GM18867 (cell line): ENCODE results near the gene SKOR2.

Source experiments
- ATAC-seq: cut with Tn5 transposase; IDR thresholded peaks from one replicate; pipeline ENCODE4 v1.9.1; 2021; ENCODE audit warnings: mild to moderate bottlenecking, moderate library complexity; ENCODE audit not compliant: unreplicated experiment

SKOR2 gene

DNA sequence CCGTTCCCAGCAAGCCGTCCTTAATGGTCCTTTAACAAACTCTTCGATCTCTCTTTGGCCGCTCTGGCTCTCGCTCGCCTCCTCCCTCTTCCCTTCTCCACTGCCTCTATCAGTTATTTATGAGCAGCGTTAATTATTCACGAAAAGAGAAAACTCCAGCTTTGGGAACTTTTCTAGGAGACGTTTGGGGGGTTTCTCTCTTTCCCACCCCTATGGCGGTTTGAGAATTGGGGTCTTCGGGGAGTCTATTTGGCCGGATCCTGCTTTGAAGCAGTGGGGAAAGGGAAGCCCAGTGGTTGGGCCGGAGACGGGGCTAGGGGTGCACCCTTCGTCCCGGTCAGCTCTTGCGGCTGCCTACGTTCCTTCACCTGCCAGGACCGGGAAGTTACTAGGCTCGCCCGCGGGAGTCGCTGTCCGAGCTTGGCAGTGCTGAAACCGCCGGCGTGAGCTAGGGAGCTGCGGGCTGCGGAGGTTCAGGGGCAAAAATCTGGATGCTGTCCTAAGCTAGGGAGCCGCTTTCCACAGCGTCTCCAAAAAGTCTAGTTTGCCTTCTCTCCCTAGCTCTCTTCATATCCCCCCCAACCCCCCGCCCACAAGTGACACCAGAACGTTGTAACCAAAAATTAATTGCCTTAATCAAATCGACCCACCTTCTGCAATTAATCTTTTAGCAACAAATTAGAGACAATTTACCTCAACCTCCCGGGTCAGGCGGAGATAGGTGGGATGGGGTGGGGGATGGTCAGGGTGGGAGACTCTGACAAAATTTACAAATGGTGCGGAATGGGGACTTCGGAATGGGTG lies 8.9 kb upstream of the SKOR2 start:
- ATAC-seq = no peak

DNA sequence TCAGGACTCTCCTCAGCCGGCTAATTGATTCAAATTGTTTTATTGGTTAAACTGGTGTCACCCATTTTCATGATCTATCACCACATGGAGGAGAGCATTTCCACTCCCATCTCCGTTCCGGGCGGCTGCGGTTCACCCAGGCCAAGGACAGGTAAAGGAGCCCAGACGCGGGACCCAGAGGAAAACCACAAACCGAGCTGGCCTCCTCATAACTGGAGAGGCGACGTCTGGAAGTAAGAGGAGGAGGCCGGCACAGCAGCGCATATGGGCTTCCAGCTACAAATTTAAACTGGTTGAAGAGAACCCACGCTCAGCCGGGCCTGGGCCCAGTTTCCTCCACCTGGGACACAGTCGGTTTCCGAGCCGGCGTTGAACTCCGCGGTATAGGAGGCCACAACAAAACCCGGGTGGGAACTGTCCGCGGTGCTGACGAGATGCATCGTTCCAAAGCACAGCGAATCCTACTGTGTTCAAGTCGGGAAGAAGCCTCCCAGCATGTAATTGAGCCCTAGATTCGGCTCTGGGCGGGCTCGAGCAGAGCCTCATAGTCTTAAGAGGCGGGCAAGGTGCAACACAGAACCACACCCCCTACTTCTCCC lies 3.0 kb upstream of the SKOR2 start:
- ATAC-seq = no peak

DNA sequence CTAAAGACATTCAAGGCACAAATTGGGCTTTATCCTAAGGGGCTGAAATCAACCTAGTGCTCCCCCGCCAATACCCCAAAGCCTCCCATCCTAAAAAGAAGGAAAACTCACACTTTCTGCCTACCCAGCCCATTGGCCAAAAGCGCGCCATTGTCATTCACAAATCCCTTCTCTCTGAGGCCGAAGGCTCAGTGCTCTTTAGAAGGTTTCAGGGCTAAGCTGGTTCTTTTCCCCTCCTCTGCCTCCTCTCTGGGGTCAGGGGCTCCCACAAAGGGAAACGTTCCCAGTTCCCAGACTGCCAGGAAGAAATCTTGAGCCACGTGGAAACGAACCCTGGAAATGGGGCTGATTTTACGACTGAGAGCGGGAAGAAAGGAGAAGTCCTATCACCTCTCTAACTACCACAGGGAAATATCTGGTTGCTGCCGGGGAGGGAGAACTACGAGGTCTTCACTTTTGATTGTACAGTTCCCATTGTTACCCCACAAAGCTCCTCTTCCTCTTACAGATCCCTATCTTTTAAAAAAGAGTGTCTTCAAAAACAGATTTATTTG lies 1.7 kb upstream of the SKOR2 start:
- ATAC-seq = no peak

DNA sequence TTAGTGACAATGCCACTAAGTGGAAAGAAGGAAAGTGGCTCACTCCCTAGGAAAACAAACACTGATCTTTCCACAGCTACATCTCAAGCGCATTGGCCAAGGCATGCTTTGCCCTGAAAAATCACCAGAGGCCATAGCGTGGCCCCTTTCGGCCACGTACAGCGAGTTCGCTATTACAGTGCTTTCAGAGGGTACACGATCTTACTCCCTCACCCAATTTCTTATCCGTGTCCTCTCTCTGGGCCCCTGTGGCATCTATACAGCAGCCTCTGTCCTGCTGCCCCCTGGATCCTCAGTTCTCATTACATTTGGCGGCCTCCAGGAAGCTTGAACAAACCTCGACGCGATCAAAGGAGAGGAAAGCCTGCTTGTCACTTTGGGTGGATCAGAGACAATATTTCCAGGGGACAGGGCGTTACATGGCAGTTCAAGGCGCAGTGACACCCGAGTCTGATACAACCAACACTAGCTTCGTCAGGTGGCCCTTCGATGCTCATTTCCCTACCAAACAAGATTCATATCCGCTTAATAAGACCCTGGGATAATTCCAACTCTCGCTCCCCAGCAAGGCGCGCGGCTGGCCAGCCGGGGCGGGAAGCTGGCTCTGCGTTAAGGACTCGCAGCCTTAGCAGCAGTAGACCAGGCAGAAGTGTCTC lies 941 bp downstream of the SKOR2 start:
- no peak for ATAC-seq

DNA sequence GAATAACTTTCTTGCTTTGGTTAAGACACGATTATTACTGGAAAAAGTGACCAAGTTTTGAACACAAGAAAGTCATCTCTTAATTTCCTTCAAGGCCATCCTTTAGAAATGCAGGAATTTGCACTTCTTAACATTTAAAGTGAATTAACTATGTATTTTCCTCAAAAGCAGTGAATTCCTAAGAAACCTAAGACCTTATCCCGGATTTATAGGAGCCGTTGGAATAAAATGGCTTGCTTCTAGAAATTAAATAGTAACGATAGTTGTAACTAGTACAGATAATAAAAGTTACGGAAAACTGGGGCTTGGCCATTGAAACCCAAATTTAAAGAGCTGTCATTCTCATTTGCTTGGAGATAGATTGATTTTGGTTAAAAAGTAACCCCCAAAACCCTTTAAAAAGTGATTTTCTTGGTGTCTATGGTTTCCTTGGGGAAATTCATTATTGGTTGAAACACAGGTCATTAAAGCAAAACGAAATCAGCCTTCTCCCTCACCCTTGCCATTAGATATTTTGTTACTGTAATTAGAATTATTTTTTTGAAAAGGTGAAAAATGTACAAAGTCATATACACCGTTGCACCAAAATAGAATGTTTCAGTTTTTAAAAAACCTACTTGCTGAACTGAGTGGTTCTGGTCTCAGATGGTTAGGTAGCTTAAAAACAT lies 2.0 kb downstream of the SKOR2 start:
- ATAC-seq = no peak

DNA sequence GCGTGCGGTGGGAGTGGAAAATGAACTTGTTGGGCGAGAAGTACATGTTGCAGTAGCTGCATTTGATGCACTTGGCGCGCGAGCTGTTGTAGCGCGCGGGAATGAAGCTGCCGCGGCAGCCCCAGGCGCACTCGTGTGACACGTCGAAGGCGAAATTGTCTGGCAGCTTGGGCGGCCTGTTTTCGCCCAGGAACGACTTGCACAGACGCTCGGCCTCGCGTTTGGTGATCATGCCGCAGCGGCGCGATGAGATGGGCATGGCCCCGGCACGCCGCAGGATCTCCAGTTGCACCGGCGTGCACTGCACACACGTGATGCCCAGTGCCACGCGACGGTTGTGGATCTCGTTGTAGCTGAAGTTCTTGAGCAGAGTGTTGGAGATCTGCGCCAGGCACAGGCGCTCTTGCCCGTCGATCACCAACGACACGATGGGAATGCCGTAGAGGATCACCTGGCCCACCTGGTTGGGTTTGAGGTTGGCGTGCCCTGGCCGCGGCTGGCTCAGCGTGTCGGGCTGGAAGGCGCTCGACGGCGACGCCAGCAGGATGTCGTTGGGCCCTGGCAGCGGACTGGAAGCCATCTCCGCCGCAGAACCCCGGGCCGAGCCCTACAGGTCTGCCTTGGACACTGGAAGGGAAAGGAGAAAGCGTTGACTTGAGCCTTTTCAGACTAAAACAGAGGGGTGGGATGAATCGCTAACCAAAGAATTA lies 2.7 kb downstream of the SKOR2 start:
- ATAC-seq = no peak

DNA sequence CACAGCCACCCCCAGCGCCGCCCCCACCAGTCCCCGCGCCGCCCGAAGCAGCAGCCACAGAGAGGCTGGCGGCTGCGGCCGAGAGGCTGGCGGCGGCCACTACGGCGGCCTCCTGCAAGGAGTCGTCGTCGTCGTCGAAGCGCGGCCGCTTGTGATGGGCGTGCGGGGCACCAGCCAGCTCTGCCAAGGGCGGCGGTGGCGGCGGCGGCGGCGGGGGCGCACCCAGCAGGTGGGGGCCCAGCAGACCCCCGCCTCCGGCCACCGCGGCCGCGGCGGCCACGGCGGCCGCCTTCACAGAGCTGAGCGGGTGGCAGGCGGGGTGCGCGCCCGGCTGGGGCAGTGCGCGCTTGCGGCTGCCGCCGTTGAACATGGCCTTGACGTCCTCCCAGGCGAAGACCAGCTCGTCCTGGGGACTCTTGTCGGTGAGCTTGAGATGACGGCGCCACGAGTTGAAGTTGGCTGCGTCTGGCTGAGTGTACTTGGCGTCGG lies 3.3 kb downstream of the SKOR2 start:
- ATAC-seq = no peak

DNA sequence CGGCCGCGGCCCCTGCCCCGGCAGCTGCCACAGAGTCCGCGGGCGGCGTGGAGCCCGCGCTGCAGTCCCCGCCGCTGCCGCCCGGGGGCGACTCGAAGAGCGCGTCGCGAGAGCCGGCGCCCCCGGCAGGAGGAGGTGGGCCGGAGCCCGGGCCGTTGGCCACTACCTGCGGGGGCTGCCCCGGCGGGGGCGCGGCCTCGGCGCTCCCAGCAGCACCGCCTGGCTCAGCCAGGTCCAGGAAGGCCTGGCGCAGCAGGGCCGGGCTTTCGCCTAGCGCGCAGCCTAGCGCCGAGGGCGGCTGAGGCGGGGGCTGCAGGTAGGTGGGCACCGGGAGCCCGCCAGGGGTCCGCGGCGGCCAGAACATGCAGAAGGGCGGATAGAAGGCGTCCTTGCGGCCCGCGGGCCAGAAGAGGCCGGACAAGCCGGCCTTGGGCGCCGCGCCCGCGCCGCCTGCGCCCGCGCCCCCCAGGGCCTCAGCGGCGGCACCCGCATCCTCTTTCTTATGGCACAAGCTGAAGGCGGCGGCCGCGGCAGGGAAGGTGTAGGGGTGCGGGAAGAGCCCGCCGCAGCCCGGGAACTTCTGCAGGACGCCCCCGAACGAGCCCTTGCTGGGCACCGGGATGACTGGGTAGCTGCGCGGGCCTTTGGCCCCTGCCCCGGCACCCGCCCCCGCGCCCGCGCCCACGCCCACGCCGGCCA lies 3.9 kb downstream of the SKOR2 start:
- ATAC-seq = no peak

DNA sequence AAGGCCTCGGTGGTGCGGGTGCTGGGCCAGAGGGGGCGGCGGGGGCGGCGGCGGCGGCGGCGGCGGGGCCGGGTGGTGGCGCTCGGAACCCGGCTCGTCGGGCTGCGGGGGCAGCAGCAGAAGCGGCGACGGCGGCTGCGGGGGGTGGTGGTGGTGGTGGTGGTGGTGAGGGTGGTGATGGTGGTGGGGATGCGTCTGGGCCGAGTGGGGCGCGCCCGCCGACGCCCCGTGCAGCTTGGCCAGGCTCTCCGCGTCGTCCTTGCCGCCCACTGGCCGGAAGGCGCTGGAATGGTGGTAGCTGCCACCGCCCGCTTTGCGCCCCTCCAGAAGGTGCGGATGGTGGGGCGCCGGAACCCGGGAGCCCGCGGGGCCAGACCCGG lies 4.4 kb downstream of the SKOR2 start:
- no peak for ATAC-seq

DNA sequence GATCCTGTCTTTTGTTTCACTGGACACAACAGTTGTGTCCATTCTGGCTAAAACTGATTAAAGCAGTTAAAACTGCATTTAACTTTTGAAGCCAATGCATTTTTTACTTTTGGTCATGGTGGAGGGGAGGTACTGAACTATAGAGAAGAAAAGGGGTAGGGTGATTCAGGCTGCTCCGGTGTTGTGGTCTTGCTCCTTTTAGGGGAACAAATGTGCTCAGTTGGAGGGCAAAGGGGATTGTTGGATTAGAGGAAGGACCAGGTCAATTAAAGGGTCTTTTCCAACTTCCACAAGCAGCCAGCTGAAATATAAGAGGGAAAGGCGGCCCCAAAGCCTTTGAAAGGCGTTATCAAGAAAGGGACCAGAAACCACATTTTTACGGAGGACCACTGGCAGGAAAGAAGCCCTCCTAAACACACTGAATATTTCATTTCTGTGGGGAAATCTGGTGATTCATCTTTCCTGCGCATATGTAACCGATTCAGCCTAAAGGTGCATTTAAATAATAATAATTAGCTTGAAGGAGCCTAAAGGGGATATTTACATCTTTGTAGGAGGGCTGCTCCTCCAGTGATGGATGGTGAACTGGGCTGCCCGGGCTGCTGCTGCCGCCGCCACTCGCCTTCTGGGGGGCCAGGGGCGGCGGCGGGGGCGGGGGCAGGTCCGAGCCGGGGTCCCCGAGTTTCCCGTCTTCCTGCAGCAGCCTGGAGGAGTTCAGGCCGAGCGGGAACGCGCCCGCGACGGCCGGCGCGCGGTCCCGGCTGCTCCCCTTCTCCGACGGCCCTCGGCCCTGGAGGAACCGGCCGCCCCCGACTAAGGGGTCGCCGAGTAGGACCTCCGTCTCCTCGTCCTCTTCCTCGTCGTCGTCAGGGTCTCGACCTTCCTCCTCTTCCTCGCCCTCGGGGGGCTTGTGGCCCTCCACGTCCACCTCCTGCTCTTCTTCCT lies 5.2 kb downstream of the SKOR2 start:
- ATAC-seq = no peak

DNA sequence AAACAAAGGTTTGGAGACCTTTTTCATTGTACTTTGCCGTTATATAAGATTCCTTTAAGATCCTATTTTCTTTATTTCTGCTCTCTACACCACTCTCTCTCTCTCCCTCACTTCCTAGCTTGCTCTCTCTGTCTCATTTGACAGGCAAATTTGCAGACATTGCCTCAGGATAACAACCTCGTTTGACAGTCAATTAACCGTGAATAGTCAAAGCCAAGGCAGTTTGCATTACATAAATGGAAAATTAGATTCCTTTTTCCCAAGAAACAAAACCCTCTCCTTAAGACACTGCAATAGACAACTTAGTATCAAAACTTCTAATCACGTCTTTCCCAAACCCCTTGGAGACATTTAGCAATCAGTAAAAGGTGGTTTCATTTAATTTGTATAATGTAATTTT lies 7.4 kb downstream of the SKOR2 start:
- no peak for ATAC-seq

DNA sequence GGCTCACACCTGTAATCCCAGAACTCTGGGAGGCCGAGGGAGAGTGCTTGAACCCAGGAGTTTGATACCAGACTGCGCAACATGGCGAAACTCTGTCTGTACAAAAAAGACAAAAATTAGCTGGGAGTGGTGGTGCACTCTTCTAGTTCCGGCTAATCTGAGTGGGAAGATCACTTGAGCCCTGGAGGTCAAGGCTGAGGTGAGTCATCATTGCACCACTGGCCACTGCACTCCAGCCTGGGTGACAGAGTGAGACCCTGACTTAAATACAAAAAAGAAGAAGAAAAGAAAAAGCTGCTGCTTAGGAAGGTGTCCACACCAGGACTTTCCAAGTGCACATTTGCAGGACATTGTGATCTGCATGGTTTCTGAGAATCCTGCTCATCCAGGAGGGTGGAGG lies 16.4 kb downstream of the SKOR2 start:
- ATAC-seq = no peak

DNA sequence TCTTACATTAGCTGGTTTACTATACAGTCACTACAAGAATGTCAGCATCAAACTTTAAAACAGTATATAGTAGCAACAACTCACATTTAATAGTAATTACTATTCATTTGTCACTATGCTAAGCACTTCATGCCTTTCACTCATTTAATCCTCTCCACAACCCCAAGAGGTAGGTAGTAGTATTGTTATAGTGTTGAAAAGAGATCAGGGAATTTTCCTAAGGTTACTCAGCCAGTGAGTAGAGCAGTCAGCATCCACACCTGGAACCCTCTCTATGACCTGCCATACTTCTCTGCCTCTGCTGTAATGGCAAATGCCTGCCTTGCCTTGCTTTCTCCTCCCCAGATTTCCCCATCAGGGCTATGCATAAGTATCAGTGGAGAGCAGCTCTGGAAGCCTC lies 24.8 kb downstream of the SKOR2 start:
- no peak for ATAC-seq

DNA sequence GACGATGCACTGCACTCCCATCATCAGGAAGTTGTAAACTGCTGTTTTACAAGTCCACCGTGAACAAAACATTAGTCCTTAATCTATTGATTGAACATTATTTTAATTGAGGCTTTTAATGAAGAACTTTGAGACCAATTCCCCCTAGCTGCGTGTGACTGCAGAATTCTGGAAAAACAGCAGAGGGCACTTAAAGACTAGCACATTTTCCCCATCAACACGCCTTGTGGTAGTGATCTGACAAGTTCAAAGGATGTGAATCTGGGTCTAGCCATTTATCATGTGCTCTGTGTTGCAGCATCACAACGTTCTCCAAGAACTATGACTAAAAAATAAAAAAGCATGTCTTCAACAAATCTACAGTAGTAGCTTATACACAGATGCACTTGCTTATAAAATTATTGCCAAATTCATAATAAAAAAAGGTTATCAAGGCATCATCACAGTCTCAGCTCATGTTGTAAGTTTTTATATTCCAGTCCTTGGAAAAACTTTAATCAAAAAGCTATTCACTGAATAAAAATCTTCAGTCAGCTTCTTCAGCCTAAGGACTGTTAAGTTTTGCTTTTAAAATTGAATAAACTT lies 35.8 kb downstream of the SKOR2 start:
- ATAC-seq = no peak

DNA sequence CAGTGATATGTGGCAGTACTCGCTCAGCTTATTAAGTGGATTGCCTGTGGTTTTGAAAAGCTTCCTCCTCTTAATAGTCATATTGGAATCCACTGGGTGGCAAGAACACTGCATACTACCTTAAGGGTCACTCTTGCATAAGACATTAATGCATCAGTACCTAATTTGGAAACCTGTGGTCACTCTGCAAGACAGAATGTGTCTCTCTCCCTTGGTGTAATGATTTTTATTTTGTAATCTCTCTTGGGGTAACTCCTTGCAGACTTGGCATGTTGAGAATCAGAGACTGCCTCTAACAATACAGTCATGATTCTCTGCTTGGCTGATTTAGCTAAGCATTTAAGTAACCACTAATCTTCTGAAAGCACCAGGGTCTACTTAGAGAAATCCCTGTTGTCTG lies 42.3 kb downstream of the SKOR2 start:
- ATAC-seq = no peak

DNA sequence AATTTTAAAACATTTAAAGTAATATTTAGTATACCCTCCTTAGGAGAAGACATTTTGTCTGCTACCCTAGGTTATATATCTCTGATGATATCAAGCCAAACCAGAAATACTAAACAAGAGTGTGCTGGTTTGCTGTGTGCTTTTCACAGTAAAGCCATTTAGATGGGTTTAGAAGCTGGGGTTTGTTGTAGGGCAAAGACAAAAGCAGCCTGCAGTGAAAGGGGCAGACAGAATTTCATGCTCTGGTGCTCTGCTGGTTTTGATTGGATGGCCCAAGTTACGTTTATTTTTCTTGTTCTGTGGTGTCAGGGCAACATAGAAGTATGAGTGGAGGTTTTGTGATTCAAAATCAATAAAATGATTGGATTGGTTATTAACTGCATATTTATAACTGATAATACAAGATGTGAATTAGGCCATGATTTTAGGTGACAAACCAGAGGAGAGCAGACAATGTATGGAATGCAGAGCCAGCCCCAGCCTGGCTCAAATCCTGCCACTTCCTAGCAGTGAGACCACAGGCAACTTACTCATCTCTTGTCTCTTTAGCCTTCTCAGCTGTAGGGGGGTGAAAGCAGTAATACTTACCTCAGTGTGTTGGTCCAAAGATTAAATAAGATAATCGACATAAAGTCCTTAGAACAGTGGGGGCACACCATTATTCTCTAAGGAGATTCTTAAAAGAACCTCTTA lies 44.4 kb downstream of the SKOR2 start:
- ATAC-seq = no peak

DNA sequence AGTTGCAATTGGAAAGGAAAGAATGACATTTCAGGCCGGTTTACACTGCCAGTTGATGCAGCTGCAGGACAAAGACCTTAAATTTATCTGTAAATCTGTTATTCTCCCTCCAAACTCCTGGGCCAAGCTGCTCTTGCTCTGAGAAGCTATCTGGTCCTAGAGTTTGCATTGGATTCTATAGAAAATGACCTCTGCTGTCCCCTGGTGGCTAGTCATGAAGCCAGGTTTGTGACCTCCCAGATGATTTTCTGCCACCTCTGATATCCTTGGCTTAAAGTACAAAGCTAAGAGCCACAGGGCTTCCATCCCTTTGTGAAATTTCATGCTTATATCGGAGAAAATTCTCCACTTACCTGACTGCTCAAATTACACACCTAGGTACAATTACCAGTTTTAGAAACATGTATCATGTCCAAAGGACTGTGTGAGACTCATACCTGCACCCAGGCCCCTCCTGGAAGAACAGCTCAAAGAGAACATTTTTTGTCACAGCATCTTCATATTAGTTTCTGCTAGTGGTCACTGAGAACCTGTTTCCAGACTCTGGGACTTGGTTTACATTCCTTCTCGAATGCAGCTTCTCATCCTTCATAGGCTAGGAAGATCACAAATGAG lies 46.4 kb downstream of the SKOR2 start:
- peak; percentile 51 for ATAC-seq
